ENCODE results near the gene ANKRD40CL.

ANKRD40CL gene

DNA sequence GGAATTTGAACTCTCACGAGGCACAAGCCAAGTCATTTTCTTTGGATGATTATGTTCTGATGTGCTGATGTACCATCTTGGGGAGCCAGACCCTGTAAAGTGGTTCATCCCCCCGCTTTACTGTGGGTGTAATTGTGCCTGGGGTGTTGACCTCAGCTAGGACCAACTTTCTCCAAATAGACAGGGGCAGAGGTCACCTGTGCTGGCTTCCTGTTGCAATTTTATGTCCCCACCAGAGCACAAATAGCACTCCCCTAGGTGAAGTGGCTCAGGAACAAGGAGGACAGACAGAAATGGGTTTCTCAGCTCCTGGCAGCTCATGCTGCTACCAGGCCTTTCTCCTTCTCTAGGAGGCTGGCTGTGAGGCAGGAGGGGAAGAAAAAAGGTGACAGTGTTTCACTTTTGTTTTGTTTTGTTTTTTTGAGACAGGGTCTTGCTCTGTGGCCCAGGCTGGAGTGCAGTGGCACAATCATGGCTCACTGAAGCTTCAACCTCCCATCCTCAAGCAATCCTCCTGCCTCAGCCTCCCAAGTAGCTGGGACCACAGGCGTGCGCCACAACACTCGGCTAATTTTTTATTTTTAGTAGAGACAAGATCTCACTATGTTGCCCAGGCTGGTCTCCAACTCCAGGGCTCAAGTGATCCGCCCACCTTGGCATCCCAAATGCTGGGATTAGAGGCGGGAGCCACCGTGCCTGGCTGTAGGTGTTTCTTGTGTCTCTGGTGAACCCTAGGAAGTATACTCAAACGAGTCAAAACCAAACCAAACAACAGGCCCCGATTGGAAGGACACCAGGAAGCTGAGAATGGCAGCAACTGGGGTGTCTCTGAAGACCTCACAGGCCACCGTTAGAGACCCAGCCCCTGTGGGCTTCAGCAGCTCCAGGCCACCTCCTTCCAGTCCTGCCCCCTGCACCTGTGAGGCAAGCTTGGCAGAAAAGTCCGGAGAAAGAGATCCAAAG is 35.6 kb upstream of the ANKRD40CL start:
- Histone ChIP-seq H3K27ac (ENCODE audit: low read length) (no peak overlapping the region), H3K27me3 (ENCODE audit: insufficient read depth, low read length) (no peaks in the 10 kb centered on the region), H3K9ac (ENCODE audit: low read depth, low read length) (no peak overlapping the region), H3K4me1 (ENCODE audit: insufficient read depth, low read length) (no peaks in the 10 kb centered on the region), H3K9me3 (ENCODE audit: insufficient read depth, low read depth, low read length) (no peaks in the 10 kb centered on the region), H3K4me3 (ENCODE audit: low read length) (no peak overlapping the region), H3K36me3 (ENCODE audit: insufficient read depth, low read depth, low read length) (no peaks in the 10 kb centered on the region)

DNA sequence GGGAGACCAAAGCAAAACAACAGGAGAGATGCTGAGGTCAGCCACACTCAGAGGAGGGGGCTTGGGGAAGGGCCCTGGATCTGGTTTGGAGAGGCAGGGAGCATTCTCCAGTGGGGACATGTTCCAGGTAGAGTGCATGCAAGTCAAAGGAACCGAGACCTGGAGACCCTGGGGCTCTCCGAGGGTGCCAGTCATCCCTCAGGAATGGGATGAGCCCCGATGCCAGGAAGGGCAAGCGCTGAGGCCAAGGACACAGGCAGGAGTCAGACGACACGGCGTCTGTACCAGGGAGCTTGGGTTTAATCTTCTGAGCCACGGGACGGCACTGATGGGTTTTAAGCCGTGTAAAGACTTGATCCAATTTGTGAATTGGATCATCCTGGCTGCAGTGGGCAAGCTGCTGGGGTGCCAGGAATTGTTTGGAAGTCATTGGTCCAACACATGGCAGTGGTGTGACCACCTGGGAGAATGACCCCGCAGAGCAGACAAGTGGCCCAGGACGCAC is 32.9 kb upstream of the ANKRD40CL start:
- H3K27ac ChIP-seq (ENCODE audit: low read length), result no peak overlapping the region
- no peaks in the 10 kb centered on the region for H3K9me3 ChIP-seq (ENCODE audit: insufficient read depth, low read depth, low read length)
- H3K9ac ChIP-seq (ENCODE audit: low read depth, low read length), result no peak overlapping the region
- no peaks in the 10 kb centered on the region for H3K4me1 ChIP-seq (ENCODE audit: insufficient read depth, low read length)
- no peaks in the 10 kb centered on the region for H3K27me3 ChIP-seq (ENCODE audit: insufficient read depth, low read length)
- no peak overlapping the region for H3K4me3 ChIP-seq (ENCODE audit: low read length)
- no peaks in the 10 kb centered on the region for H3K36me3 ChIP-seq (ENCODE audit: insufficient read depth, low read depth, low read length)

DNA sequence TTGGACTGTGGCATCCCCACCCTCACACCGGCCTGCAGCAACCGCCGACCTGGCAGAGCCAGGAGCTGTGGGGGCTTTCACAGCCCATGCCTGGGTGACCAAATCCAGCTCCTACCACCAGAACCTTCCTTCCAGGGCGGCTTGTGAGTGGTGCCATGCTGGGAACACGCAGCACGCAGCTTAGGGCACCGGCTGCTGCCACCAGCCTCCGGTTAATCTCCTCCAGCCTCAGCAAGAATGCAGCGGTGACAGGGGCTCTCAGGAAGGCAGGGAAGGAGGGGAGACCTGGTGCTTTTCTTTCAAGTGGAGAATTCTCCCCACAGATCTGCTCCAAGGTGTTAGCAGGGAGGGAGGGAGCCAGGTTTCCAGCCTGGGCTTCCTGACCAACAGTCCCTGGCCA is 32.3 kb upstream of the ANKRD40CL start:
- Histone ChIP-seq H3K36me3 (ENCODE audit: insufficient read depth, low read depth, low read length) (no peaks in the 10 kb centered on the region), H3K27ac (ENCODE audit: low read length) (no peak overlapping the region), H3K27me3 (ENCODE audit: insufficient read depth, low read length) (no peaks in the 10 kb centered on the region), H3K9me3 (ENCODE audit: insufficient read depth, low read depth, low read length) (no peaks in the 10 kb centered on the region), H3K4me3 (ENCODE audit: low read length) (no peak overlapping the region), H3K4me1 (ENCODE audit: insufficient read depth, low read length) (no peaks in the 10 kb centered on the region), H3K9ac (ENCODE audit: low read depth, low read length) (no peak overlapping the region)

DNA sequence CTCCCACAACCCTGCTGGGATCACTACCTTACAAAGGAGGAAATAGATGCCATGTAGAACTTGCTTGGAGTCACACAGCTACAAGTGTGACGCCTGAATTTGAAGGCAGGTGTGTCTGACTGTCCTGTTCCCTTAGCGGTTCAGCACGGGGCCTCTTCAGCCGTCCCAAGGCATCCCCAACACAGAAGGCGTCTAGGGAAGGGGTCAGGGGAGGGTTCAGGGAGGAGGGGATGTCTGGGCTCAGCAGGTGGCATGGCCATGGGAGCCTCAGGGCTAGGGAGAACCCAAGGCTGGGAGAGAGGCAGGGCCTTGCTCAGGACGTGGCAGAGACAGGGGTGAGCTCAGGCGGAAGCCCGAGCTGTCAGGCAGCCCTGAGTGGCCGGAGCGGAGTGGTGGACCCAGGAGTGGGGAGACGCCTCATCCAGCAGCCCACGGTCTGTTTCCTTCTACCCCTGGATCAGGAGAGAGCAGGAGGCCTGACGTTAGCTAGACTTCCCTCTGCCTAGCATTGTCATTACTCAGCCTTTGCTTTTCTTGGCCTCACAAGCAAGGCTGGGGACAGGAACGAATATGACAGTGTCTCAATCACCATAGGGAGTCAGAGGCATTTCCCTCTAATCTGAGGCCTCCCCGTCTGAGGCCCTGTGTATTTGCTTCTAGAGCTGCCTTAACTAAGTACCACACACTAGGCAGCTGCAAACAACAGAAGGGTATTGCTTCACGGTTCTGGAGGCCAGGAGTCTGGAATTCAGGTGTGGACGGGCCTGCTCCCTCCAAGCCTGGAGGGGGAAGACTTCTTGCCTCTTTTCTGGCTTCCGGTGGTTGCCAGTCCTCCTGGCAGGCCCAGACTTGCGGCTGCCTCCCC is 31.3 kb upstream of the ANKRD40CL start:
- Histone ChIP-seq H3K9me3 (ENCODE audit: insufficient read depth, low read depth, low read length) (no peaks in the 10 kb centered on the region), H3K9ac (ENCODE audit: low read depth, low read length) (no peak overlapping the region), H3K4me1 (ENCODE audit: insufficient read depth, low read length) (no peaks in the 10 kb centered on the region), H3K4me3 (ENCODE audit: low read length) (no peak overlapping the region), H3K27me3 (ENCODE audit: insufficient read depth, low read length) (no peaks in the 10 kb centered on the region), H3K36me3 (ENCODE audit: insufficient read depth, low read depth, low read length) (no peaks in the 10 kb centered on the region), H3K27ac (ENCODE audit: low read length) (no peak overlapping the region)

DNA sequence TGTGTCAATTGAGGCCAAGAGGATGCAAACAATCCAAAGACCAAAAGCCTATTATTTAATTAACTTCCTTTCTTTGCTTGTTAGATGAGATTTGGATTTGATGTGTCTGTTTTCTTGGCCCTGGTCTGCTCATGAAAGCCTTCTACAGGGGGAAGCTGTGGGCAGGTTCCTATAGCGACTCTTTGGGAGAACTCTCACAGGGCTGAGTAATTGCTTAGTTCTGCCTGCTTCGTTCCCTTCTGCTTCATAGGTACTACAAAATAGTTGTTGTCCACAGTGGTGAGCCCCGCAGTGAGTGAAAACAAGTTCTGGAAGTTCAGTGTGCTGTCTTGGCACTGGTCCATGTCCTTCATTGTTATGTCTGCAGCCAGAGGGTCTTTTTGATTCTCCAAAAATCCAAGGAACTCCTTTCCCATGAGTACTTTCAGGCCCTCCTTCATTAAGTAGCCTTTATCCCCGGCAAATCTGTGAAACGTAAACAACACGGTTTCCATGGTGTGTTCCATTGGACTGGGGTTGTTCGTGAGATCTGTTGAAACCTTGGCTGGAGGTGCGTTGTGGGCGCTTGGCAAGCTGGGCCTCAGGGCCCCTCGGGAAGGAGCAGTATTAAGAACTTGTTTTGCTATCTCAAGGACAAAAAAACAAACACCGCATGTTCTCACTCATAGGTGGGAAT is 30.0 kb upstream of the ANKRD40CL start:
- no peaks in the 10 kb centered on the region for H3K27me3 ChIP-seq (ENCODE audit: insufficient read depth, low read length)
- H3K4me3 ChIP-seq (ENCODE audit: low read length), result no peak overlapping the region
- no peaks in the 10 kb centered on the region for H3K36me3 ChIP-seq (ENCODE audit: insufficient read depth, low read depth, low read length)
- H3K9ac ChIP-seq (ENCODE audit: low read depth, low read length), result no peak overlapping the region
- no peak overlapping the region for H3K27ac ChIP-seq (ENCODE audit: low read length)
- no peaks in the 10 kb centered on the region for H3K4me1 ChIP-seq (ENCODE audit: insufficient read depth, low read length)
- no peaks in the 10 kb centered on the region for H3K9me3 ChIP-seq (ENCODE audit: insufficient read depth, low read depth, low read length)

DNA sequence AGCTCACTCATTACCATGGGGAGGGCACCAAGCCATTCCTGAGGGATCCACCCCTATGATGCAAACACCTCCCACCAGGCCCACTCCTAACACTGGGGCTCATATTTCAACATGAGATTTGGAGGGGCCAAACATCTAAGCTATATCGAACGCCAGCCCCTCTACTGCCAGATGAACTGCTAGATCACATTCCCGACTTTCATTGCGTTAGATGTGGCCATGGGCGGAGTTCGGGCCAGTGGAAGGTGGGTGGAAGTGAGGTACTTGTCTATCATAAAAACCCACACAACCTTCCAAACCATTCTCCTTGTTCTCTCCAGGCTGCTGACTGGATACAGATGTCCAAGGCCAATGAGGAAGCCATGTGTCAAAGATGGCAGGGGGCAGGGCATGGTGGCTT is 27.0 kb upstream of the ANKRD40CL start:
- Histone ChIP-seq H3K36me3 (ENCODE audit: insufficient read depth, low read depth, low read length) (no peaks in the 10 kb centered on the region), H3K27ac (ENCODE audit: low read length) (no peak overlapping the region)

DNA sequence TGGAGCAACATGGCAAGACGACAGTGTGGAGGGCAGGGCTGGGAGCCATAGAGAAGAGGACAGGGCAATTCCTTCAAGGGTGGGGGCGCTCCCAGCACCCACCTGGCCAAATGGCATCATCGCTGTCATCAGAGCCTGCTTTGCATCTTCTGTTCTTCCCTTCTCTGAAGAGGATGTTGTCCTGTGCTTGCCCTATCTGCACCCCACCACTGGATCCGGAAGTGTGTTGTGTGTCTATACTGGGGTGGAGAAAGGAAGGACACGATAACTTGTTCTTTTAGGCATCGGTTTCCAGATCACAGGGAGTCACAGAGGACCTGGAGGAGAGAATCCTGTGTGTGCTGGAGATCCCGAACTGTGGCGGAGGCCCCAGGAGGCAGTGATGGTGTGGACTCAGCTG is 25.7 kb upstream of the ANKRD40CL start:
- H3K4me1 ChIP-seq (ENCODE audit: insufficient read depth, low read length), result no peaks in the 10 kb centered on the region
- H3K36me3 ChIP-seq (ENCODE audit: insufficient read depth, low read depth, low read length), result no peaks in the 10 kb centered on the region
- H3K27me3 ChIP-seq (ENCODE audit: insufficient read depth, low read length), result no peaks in the 10 kb centered on the region
- no peak overlapping the region for H3K4me3 ChIP-seq (ENCODE audit: low read length)
- no peak overlapping the region for H3K9ac ChIP-seq (ENCODE audit: low read depth, low read length)
- no peak overlapping the region for H3K27ac ChIP-seq (ENCODE audit: low read length)
- no peaks in the 10 kb centered on the region for H3K9me3 ChIP-seq (ENCODE audit: insufficient read depth, low read depth, low read length)

More for the DNA sequence above, 27.0 kb upstream of the ANKRD40CL start:
- Histone ChIP-seq H3K4me1 (ENCODE audit: insufficient read depth, low read length) (no peaks in the 10 kb centered on the region), H3K27me3 (ENCODE audit: insufficient read depth, low read length) (no peaks in the 10 kb centered on the region), H3K9me3 (ENCODE audit: insufficient read depth, low read depth, low read length) (no peaks in the 10 kb centered on the region), H3K9ac (ENCODE audit: low read depth, low read length) (no peak overlapping the region), H3K4me3 (ENCODE audit: low read length) (no peak overlapping the region)

DNA sequence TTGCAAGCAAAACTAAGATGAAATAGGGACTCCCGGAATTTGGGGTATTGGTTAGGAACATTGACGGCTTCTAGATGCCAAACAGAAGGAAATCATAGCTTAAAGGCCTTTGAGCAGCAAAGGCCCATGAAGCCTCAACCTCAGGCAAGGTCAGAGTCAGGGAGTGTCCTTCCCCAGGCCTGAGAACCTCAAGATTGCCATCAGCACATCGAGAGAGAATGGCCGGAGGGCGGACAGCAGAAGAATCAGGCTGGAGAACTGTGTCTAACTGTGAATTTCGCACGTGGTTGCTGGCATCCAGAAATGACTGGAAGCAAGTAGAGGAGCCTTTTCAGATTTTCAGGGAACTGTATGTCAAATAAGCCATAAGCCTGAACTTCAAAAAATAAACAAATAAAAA is 24.8 kb upstream of the ANKRD40CL start:
- Histone ChIP-seq H3K4me3 (ENCODE audit: low read length) (no peak overlapping the region), H3K9me3 (ENCODE audit: insufficient read depth, low read depth, low read length) (no peaks in the 10 kb centered on the region), H3K27me3 (ENCODE audit: insufficient read depth, low read length) (no peaks in the 10 kb centered on the region), H3K9ac (ENCODE audit: low read depth, low read length) (no peak overlapping the region), H3K36me3 (ENCODE audit: insufficient read depth, low read depth, low read length) (no peaks in the 10 kb centered on the region), H3K4me1 (ENCODE audit: insufficient read depth, low read length) (no peaks in the 10 kb centered on the region), H3K27ac (ENCODE audit: low read length) (no peak overlapping the region)

DNA sequence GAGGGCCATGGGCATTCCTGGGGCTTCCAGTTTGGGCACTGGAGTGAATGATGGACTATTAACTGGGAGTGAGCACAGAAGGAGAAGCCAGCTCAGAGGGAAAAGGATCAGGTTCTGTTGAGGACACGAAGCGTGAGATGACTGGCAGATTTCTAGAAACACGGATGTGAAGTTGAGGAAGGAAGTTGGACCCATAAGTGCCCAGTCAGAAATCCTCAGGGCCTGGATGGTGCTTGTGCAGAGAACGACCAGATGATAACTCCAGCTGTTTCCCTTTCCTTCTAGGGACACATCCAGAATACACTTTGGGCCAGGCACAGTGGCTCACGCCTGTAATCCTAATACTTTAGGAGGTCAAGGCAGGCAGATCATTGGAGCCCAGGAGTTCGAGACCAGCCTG is 23.3 kb upstream of the ANKRD40CL start:
- Histone ChIP-seq H3K9me3 (ENCODE audit: insufficient read depth, low read depth, low read length) (no peaks in the 10 kb centered on the region), H3K36me3 (ENCODE audit: insufficient read depth, low read depth, low read length) (no peaks in the 10 kb centered on the region), H3K27ac (ENCODE audit: low read length) (no peak overlapping the region), H3K9ac (ENCODE audit: low read depth, low read length) (no peak overlapping the region), H3K27me3 (ENCODE audit: insufficient read depth, low read length) (no peaks in the 10 kb centered on the region), H3K4me3 (ENCODE audit: low read length) (no peak overlapping the region), H3K4me1 (ENCODE audit: insufficient read depth, low read length) (no peaks in the 10 kb centered on the region)

DNA sequence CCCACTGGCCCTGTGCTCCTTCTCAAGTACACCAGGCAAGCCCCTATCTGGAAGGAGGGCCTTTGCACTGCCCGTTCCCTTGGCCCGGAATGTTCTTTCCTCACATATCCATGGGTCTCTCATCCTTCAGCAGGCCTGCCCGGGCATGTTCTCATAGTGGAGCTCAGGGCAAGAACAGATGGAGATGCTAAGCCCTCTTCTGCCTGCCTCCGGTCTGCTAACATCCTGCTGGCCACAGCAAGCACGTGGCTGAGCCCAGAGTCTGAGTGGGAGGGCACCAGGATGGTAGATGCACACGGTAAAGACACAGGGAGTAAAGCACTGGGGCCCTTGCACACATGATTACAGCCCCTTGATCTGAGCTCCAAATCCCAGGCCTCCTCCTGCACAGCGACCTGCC is 19.8 kb upstream of the ANKRD40CL start:
- no peaks in the 10 kb centered on the region for H3K27me3 ChIP-seq (ENCODE audit: insufficient read depth, low read length)
- H3K27ac ChIP-seq (ENCODE audit: low read length), result no peak overlapping the region
- no peaks in the 10 kb centered on the region for H3K36me3 ChIP-seq (ENCODE audit: insufficient read depth, low read depth, low read length)
- no peak overlapping the region for H3K4me3 ChIP-seq (ENCODE audit: low read length)
- H3K9ac ChIP-seq (ENCODE audit: low read depth, low read length), result no peak overlapping the region
- no peaks in the 10 kb centered on the region for H3K4me1 ChIP-seq (ENCODE audit: insufficient read depth, low read length)
- H3K9me3 ChIP-seq (ENCODE audit: insufficient read depth, low read depth, low read length), result no peaks in the 10 kb centered on the region

DNA sequence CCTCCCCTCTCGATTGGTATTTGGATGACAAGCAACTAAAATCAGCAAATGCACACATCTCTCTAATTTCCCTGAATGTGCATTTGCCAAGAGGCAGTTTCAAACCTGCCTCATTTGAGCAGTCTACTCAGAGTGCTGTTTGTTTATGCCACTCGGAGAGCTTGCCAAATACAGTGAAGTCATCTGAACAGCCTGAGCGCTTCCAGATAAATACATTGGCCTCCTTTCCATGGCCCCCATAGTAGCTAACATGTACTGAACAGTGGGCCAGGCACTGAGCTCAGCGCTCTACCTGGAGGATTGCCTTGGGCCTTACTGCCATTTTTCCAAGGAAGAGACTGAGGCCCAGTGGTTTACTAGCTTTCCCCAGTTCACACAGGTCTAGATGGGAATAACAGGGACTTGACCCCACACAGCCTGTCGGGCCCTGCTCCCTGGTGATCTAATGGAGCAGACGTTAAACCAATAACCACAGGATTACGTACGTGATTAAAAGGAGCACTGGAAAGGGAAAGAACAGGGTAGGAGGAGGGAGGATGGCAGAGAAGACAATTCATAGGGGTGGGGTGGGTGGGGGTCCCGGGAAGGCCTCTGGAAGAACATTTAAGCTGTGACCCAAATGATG is 18.7 kb upstream of the ANKRD40CL start:
- no peak overlapping the region for H3K9ac ChIP-seq (ENCODE audit: low read depth, low read length)
- no peaks in the 10 kb centered on the region for H3K4me1 ChIP-seq (ENCODE audit: insufficient read depth, low read length)
- no peak overlapping the region for H3K27ac ChIP-seq (ENCODE audit: low read length)
- no peaks in the 10 kb centered on the region for H3K27me3 ChIP-seq (ENCODE audit: insufficient read depth, low read length)
- H3K9me3 ChIP-seq (ENCODE audit: insufficient read depth, low read depth, low read length), result no peaks in the 10 kb centered on the region
- H3K4me3 ChIP-seq (ENCODE audit: low read length), result no peak overlapping the region
- no peaks in the 10 kb centered on the region for H3K36me3 ChIP-seq (ENCODE audit: insufficient read depth, low read depth, low read length)
